ENCODE measurements around the gene SEC14L1.

The SEC14L1 gene

GRCh38 chr17:77217566-77217965, 76.8 kb downstream of the SEC14L1 start:
- DNase-seq: no peak

- no peak for DNase-seq
Measured at GRCh38 chr17:77218902-77219301, 78.1 kb downstream of the SEC14L1 start.

- no peak for DNase-seq
Measured at GRCh38 chr17:77222356-77222755, 81.6 kb downstream of the SEC14L1 start.

DNA sequence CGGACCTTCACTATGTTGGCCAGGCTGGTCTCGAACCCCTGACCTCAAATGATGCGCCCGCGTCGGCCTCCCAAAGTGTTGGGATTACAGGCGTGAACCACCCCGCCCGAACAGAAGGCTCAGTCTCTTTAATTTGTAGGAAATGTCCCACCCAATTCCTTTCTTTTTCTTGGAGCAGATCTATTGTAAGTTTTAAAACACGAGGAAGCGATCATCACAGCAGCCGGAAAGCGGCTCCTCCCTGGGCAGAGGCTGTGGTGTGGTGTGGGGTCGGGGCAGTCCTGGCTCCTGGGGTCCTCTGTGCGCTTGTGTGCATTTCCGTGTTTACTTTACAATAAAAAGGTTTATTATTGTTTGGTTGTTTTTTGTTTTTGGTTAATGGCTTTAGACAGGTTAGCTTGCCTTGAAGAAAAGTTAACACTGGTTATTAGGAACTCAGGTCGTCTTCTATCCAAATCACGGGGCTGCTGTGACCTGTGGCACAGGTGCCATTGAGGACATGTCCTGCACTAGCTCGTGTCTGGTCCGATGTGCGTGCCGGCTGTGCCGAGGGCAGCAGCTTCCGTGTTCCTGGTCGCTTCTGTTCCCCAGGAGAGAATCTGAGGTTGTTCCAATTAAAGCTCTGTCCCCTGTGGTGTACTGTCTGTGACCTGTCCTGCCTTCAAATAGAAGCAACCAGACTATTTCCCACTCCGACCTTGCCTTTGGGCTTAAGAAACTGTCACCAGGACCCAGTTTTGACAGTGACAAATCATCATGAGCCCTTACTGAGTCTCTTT, 83.1 kb downstream of the SEC14L1 start:
- DNase-seq: no peak

DNA sequence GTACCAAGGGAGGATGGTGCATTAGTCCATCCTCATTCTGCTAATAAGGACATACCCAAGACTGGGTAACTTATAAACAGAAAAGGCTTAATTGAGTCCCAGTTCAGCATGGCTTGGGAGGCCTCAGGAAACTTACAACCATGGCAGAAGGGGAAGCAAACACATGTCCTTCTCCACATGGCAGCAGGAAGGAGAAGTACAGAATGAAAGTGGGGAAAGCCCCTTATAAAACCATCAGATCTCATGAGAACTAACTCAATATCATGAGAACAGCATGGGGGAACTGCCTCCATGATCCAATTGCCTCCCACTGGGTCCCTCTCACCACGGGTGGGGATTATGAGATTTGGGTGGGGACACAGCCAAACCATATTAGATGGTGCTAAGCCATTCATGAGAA, 84.5 kb downstream of the SEC14L1 start:
- DNase-seq: no peak

- no peak for DNase-seq
Measured at GRCh38 chr17:77227461-77228240, 86.9 kb downstream of the SEC14L1 start.

GRCh38 chr17:77228241-77228752, 87.5 kb downstream of the SEC14L1 start:
- DNase-seq: no peak

DNA sequence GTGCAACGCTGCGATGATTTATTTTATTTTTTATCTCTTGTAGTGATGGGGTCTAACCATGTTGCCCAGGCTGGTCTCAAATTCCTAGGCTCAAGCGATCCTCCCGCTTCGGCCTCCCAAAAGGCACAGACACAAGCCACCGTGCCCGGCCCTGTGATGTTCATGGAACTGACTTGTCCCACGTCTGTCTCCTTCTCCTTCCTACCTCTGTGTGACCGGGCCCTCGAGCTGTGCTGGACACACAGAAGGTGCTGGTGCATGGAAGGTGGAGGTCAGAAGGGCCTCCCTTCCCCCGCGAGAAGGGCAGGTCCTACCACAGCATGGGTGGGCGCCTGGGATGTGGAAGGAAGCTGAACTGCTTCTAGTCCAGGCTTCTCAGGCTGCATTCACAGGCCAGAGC, 88.0 kb downstream of the SEC14L1 start:
- DNase-seq: no peak

DNA sequence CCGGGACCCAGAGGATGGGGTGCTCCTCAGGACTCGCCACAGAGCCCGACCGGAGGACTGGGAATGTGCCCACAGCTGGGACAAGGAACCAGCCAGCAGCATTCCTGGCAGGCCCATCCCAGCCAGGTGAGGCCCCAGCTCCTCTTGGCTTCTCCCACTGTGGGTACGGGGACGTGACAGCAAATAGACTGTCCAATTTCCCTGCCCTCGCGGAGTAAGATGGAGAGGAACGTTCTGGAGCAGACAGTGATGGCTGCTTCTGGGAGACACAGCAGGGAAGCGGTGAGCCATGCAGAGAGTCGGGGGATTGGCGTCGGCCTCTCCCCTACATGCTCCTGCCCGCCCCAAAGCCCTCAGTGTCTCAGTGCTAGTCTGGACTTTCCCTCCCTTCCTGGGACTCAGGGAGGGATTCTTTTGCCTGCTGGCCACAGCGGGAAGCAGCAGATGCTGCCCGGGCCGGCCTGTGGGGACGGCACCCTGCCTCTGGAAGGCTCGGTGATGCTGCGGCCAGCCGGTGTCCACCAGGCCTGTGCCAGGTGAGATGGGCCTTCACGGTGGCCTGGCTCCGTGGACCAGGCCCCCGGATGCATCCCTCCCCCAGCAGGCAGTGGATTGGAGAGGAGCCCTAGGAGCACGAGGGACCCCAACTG, 89.1 kb downstream of the SEC14L1 start:
- DNase-seq: no peak

- no peak for DNase-seq
Measured at GRCh38 chr17:77230436-77230830, 89.7 kb downstream of the SEC14L1 start.

DNA sequence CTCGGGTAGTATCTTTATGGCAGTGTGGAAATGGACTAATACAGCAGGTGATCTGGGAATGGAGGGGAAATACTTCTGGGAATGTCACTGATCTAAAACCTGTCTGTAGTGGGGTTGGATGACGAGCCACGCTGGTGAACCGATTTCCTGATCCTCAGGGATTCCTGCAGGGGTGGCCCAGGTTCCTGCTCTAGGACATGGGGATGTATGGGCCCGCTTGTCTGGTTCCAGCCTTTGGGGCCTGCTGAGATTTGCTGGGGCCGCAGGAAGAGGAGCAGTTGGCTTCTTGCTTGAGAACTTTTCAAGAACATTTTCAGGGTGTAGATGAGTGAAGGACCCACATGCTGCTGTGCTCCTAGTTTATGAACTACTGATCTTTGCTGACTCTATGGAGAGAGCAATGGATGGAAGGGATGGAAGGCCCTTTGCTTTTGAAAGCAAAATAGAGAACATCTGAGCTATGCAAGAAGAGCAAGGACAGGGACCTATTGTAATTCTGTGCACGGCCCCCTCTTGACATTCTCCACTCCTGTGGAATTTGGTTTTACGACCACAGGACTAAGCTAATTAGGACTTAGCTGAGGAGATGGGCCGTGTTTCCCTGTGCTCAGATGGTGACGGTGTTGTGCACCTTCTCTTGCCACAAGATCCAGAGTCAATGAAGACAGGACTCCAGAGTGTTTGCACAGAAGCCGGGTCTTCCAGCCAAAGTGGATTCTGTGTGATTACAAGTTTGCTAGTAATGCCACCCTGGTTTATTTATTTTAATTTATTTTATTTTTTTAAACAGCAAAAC, 90.5 kb downstream of the SEC14L1 start:
- no peak for DNase-seq

- no peak for DNase-seq
Measured at GRCh38 chr17:77233127-77233526, 92.4 kb downstream of the SEC14L1 start.

DNA sequence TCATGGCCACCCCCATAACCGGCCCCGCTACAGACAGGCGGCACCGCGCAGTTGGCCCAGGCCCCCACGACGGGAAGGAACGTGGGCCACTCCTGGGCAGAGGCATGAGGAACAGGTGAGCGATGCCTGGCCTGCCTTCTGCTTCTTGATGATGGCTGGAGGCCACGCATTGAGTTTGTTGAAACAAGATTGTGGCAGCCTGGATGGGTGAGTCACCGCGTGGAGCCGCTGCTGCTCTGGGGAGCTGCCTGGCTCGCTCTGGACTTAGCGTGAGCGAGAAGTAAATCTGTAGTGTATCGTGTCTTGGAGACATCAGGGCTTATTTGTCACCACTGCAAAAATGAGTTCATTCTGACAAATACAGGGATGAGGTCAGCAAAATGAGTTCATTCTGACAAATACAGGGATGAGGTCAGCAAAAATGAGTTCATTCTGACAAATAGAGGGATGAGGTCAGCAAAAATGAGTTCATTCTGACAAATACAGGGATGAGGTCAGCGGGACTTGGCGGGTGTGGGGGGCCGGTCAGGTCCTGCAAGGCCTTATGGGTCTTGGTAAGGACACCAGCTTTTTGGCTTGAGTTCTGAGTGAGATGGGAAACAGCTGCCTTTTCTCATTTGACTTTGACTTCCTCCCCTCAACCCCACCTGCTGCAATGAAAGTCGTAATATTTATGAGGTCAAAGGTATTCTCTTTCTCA, 93.0 kb downstream of the SEC14L1 start:
- DNase-seq: no peak

- no peak for DNase-seq
Measured at GRCh38 chr17:77234695-77235094, 93.9 kb downstream of the SEC14L1 start.

DNA sequence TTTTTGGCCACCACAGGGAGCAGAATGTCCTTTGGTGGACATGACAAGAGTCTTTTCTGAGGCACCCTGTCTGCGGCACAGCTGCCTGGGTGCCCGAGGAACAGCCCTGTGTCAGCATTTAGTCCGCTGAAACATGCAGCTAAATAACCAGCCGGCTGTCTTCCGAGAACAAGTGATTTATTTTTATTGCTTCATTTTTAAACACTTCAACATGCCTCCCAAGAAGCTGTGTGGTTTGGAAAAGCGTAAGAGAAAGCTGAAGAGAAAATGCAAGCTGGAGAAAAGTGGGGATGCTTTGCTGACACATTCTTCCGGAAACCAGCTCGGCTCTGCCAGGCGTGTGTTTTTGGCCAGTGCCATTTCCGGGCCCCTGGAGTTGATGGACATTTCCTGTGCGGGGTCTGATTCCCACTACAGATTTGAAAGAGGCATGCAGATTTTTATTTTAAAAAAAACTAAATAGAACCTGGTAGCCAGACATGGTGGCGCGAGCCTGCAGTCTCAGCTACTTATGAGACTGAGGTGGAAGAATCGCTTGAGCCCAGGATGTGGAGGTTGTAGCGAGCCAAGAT, 94.7 kb downstream of the SEC14L1 start:
- no peak for DNase-seq

DNA sequence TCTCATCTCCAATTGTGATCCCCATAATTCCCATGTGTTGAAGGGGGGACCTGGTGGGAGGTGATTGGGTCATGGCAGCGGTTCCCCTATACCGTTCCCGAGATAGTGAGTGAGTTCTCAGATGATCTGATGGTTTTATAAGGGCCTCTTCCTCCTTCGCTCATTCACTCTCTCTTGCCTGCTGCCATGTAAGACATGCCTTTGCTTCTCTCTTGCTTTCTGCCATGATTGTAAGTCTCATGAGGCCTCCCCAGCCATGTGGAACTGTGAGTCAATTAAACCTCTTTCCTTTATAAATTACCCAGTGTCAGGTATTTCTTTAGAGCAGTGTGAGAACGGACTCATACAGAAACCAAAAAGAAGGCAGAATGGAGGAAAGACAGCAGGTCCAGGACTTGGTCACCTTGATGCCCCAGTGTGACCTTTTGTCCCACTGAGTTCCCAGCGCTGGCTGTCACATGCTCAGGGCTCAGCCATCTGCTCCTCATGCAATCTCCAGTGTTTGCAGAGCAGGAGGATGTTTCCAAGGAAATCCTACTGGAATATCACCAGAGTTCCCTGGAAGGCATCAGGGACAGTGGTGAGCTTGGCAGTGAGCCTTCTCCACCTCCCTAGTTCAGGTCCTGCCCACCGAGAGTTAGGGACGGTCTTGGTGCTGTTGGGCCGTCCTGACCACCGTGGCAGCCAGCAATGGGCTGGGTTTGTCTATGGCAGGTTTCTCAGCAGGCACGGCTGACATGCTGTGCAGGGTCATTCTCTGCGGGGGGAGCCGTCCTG, 96.7 kb downstream of the SEC14L1 start:
- no peak for DNase-seq

GRCh38 chr17:77240976-77241375, 100.2 kb downstream of the SEC14L1 start:
- no peak for DNase-seq

DNA sequence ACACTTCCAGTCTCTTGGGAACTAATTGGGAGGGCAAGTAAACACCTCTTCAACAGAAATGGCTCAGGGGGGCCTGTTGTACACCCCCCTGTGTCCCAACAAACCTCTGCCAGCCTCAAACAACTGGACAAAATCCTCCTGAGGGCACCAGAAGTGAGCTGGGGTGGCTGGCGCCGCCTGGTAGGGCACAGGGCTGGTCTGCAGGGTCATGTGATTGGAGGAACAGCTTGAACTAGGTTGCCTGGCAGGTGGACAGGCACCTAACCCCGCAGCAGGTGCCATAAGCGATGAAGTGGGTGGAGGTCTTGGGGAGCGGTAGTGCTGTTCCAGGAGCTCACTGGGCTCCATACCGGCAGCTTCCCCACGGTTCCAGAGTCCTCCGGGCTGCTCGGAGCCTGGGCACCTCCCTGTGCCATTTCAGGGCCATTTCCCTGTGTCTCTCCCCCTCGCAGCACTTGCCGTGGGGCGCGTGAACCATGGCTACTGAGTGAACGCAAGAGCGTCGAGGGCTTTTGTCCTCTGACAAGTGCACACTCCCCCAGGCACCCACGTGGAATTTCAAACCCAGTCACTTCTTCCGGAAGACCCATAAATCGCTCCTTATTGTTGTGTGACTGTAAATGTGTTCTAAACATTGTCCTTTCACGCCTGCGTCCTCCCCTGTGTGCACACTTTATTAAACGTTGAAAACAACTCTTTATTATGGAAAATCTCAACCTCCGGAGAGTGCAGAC, 101.5 kb downstream of the SEC14L1 start:
- no peak for DNase-seq

DNA sequence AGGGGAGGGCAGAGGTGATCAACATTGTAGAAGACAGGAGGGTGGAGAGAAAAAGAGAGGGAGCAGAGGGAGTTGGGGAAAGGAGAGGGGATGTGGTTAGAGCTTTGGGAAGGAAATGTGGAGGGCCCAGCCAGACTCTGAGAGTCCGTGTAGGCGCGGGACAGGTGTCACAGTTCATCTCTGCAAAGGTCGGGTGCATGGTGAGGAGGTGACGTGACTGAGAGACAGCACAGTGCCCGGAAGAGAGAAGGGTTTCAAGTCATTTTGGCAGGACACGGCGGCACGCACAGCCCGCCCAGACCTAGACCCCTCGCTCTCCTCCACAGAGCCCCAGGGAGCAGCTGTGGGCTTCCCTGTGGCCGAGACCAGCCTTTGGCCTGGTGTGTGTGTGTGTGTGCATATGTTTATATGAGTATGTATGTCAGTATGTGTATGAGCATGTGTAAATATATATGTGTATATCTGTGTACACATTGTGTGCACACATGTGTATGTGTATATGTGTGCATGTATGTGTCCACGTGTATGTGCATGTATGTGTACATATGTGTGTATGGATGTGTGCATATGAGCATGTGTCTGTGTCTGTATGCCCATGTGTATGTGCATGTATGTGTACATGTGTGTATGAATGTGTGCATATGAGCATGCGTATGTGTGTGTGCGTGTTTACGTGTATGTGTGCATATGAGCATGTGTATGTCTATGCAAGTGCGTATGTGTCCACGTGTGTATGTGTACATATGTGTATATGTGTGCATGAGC, 104.6 kb downstream of the SEC14L1 start:
- no peak for DNase-seq

Data from GF-D8 (cell line).